ENCODE measurements around the gene MED8.

MED8 gene

DNA sequence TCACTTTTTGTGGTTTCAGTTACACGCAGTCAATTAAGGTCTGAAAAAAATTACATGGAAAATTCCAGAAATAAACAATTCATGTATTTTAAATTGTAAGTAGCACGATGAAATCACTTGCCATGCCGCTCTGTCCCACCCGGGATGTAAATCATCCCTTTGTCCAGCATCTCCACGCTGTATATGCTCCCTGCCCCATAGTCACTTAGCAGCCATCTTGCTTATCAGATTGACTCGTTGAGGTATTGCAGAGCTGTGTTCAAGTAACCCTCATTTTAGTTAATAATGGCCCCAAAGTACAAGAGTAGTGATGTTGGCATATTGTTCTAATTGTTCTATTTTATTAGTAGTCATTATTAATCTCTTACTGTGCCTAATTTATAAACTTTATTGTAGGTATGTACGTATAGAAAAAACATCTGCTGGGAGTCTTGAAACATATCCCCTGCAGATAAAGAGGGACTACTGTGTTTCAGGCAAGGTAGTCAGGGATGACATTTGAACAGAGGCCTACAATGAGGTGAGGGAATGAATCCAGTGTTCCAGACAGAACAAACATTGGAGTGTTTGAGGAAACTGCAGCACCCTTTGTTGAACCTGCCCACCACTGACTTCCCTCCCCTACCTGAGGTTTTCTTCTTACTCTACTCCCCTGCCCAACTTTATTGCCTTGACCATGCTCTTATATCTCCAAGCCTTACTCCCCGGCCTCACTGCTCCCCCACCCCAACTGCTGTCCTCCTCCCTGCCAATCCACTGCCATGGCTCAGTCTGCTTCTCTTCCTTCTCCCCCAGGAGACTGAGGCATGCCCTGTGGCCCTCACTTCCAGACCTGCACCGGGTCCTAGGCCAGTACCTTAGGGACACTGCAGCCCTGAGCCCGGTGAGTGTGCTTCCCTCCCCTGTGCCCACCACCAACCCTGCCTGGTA, 37.9 kb downstream of the MED8 start:
- H3K27ac Mint-ChIP-seq: no peak overlapping the region
- peaks cover 10% of the 10 kb centered on the region for H3K4me1 Mint-ChIP-seq (ENCODE audit: low read depth)
- H3K4me3 Mint-ChIP-seq: no peak overlapping the region
- no peaks in the 10 kb centered on the region for H3K9me3 Mint-ChIP-seq
- no peaks in the 10 kb centered on the region for H3K36me3 Mint-ChIP-seq (ENCODE audit: low read depth)
- H3K27me3 Mint-ChIP-seq (ENCODE audit: low read depth): peaks cover 4% of the 10 kb centered on the region

DNA sequence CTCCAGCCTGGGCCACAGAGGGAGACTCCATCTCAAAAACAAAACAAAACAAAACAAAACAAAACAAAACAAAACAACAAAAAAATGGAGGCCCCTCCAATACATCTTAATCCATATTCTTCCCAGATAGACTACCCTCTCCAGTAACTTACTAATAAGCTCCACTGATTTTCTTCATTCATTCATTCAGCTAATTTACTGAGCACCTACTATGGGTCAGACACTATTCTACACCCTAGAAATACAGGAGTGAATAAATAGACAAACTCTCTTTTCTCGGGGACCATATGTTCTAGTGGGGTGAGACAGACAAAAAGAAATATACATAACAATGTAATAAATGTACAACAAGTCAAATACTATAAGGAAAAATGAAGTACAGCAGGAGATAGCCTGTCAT, 38.6 kb downstream of the MED8 start:
- Mint-ChIP-seq H3K9me3 (no peaks in the 10 kb centered on the region), H3K4me1 (ENCODE audit: low read depth) (peaks cover 10% of the 10 kb centered on the region), H3K36me3 (ENCODE audit: low read depth) (no peaks in the 10 kb centered on the region), H3K27me3 (ENCODE audit: low read depth) (peaks cover 4% of the 10 kb centered on the region), H3K27ac (no peak overlapping the region), H3K4me3 (no peak overlapping the region)

DNA sequence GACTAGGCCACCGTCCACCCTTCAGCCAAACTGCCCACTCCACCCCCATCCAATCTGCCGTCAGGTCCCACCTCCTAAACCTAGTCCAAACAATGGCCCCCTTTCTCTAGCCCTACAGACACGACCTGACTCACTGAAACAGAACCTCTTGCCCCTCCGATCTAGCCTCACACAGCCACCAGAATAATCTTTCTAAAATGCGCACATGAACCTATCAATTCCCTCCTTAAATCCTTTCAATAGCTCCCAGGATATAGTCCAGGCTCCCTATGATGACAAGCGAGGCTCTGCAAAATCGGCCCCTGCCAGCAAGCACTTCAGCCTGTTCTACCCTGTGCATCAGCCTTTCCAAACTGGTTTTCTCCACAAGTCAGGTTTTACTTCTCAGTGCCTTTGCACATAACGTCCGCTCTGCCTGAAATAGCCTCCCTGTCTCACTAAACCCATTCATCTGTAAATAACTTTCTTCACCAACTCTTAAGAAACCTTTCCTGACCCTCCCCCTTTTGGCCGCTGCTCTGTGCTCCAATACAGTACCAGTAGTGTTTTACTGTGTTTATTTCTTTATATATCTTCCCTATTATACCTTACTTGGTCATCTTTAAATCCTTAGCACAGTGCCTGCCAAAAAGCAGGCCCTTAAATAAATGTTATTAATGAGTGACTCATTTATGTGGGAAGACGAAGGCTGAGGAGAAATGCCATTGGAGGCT, 39.9 kb downstream of the MED8 start:
- Mint-ChIP-seq H3K9me3 (no peaks in the 10 kb centered on the region), H3K27me3 (ENCODE audit: low read depth) (peaks cover 4% of the 10 kb centered on the region), H3K27ac (peak overlapping the region; percentile 75), H3K4me1 (ENCODE audit: low read depth) (peaks cover 10% of the 10 kb centered on the region), H3K36me3 (ENCODE audit: low read depth) (no peaks in the 10 kb centered on the region), H3K4me3 (peak overlapping the region; percentile 67)

DNA sequence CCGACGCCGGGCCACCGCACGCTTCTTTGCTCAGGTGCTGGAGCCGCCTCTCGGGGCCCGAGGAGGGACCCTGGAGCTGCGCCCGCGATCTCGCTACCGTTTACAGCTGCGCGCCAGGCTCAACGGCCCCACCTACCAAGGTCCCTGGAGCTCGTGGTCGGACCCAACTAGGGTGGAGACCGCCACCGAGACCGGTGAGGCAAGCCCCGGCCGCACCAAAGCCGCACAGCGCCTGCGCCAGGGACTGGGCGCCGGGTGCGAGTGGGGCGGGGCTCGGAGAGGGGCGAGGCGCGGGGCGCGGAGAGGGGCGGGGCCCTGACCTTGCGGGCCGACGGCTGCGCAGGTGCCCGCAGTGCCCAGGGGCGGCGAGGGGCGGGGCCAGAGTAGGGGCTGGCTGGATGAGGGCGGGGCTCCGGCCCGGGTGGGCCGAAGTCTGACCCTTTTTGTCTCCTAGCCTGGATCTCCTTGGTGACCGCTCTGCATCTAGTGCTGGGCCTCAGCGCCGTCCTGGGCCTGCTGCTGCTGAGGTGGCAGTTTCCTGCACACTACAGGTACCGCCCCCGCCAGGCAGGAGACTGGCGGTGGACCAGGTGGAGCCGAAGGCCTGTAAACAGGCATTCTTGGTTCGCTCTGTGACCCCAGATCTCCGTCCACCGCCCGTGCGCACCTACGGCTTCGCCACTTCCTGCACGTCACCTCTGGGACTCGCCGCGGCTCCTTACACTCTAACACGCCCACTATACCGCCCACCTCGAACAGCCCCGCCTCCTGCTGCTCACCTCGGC, 40.6 kb downstream of the MED8 start:
- Mint-ChIP-seq H3K27ac (peak overlapping the region; percentile 75), H3K36me3 (ENCODE audit: low read depth) (no peaks in the 10 kb centered on the region), H3K4me3 (peak overlapping the region; percentile 67), H3K4me1 (ENCODE audit: low read depth) (peaks cover 10% of the 10 kb centered on the region), H3K27me3 (ENCODE audit: low read depth) (peaks cover 4% of the 10 kb centered on the region), H3K9me3 (no peaks in the 10 kb centered on the region)

DNA sequence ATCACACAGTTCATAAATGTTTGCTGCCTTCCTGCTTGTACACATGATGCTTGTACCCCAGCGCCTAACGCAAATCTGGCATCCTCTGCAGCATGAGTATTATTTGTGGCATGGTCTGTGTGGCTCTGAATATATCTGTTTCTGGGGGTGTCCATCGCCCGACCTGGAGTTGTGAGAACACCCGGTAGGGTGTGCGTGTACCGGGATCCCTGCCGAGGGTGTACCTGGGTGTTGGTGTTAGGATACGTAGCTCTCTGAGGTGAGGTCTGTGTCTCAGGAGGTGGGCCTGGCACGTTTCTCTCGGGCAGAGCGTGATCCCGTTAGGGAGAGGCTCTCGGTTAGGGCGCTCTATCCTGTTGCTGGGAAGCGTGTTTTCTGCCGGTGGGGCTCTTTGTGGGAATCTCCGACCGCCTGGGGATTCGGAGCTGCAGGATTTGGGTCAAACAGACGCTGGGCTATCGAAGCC, 41.2 kb downstream of the MED8 start:
- Mint-ChIP-seq H3K27ac (no peak overlapping the region), H3K4me3 (no peak overlapping the region), H3K27me3 (ENCODE audit: low read depth) (peaks cover 4% of the 10 kb centered on the region)

DNA sequence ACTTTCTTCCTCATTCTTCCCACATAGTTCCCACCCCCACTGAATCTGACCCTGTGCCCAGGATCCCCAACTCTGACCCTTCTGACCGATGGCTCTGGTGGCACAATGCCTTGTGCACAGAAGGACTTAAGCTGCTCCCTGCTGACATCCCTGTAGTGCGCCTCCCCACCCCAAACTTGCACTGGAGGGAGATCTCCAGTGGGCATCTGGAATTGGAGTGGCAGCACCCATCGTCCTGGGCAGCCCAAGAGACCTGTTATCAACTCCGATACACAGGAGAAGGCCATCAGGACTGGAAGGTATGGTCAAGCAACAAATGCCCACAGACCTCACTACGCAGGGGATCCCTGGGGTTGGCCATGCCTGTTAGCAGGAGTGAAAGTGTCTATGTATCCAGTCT, 43.0 kb downstream of the MED8 start:
- H3K36me3 Mint-ChIP-seq (ENCODE audit: low read depth): no peaks in the 10 kb centered on the region
- H3K4me1 Mint-ChIP-seq (ENCODE audit: low read depth): peaks cover 4% of the 10 kb centered on the region
- H3K27ac Mint-ChIP-seq: no peak overlapping the region
- H3K27me3 Mint-ChIP-seq (ENCODE audit: low read depth): peaks cover 4% of the 10 kb centered on the region
- no peak overlapping the region for H3K4me3 Mint-ChIP-seq
- H3K9me3 Mint-ChIP-seq: no peaks in the 10 kb centered on the region

More for the DNA sequence above, 41.2 kb downstream of the MED8 start:
- H3K9me3 Mint-ChIP-seq: no peaks in the 10 kb centered on the region
- H3K4me1 Mint-ChIP-seq (ENCODE audit: low read depth): peaks cover 10% of the 10 kb centered on the region
- H3K36me3 Mint-ChIP-seq (ENCODE audit: low read depth): no peaks in the 10 kb centered on the region

DNA sequence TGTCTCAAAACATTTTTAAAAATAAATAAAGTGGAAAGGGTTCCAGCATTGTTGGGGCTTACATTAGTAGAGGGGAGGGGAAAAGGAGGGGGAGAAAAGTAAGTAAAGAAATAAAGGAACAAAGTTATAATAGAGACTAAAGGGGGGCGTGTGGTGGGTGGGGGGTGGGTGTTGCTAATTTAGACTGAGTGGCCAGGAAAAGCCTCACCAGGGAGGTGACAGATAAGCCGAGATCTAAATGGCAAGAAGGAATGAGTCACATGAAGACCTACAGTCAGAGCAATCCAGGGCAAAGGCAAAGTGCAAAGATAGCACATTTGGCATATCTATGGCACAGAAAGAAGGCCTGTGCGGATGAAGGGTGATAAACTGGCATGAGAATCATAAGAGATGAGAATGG, 44.5 kb downstream of the MED8 start:
- Mint-ChIP-seq H3K9me3 (no peaks in the 10 kb centered on the region), H3K4me1 (ENCODE audit: low read depth) (peaks cover 4% of the 10 kb centered on the region), H3K27ac (no peak overlapping the region), H3K36me3 (ENCODE audit: low read depth) (no peaks in the 10 kb centered on the region), H3K4me3 (no peak overlapping the region), H3K27me3 (ENCODE audit: low read depth) (peaks cover 4% of the 10 kb centered on the region)

DNA sequence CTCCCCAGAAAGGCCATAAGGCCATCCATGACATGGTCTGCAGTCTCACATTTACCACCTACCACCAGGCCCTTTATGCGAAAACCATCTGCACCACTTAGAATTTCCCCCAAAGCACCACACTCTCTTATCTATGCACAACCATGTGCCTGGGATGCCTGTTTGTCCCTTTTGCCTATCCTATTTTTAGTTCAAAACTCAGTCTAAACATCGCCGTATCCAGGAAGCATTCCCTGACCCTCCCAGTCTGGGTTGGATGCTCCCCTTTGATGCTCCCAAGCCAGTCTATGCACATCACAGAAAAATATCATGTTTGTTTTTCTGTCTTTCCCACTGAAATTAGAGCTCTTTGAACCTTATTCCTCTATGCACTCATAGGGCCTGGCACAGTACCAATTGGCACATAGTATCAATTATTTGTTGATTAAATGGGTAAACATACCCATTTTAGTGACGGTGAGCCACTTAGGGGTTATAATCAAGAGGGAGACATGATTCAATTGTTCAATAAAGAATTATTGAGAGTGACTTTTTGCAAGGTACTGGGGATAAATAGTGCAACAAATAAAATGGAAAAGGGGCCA, 45.2 kb downstream of the MED8 start:
- H3K27me3 Mint-ChIP-seq (ENCODE audit: low read depth): peaks cover 4% of the 10 kb centered on the region
- H3K27ac Mint-ChIP-seq: no peak overlapping the region
- H3K4me1 Mint-ChIP-seq (ENCODE audit: low read depth): no peaks in the 10 kb centered on the region
- no peaks in the 10 kb centered on the region for H3K9me3 Mint-ChIP-seq
- H3K4me3 Mint-ChIP-seq: no peak overlapping the region
- H3K36me3 Mint-ChIP-seq (ENCODE audit: low read depth): no peaks in the 10 kb centered on the region

DNA sequence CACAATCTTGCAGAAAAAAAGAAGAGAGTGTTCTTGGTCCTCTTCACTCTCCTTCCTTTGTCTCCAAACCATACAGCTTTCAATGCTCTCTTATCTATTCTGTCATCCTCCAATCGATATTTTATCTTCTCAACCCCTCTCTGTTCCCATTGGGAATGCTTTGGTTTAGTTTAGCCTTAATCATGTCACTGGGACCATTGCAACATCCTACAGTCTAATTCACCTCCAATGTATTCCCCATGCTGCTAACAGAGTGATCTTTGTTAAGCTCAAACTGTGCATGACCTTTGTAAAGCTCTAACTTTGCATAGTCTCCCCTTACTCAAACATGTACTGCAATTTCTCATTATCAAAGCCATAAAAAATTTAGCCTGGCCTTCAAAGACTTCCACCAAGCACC, 49.0 kb downstream of the MED8 start:
- Mint-ChIP-seq H3K4me1 (ENCODE audit: low read depth) (no peaks in the 10 kb centered on the region), H3K4me3 (no peak overlapping the region), H3K36me3 (ENCODE audit: low read depth) (no peaks in the 10 kb centered on the region), H3K27me3 (ENCODE audit: low read depth) (no peaks in the 10 kb centered on the region), H3K27ac (no peak overlapping the region), H3K9me3 (no peaks in the 10 kb centered on the region)

DNA sequence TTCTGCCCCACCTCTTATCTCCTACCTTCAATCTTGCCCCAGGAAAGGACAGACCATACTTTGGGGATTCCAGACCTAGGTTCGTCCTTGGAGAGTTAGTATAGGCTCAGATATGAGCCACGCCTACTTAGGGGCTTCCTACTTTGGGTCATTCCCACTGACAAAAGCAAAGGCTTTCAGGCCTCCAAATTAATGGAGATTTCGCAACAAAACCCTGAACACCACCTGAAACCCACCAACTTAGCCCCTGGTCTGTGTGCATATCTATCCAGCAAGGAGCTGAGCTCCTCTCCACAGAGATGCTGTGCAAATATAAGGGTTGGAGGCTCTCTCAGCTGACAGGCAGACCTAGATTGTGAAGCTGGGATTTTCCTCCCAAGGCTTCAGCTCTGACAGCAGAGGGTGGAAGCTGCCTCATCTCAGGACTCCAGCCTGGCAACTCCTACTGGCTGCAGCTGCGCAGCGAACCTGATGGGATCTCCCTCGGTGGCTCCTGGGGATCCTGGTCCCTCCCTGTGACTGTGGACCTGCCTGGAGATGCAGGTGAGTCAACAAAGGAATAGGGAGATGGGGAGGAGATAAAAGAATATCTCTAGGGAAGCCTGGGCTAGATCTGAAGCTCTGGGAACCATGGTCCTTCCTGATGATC, 49.9 kb downstream of the MED8 start:
- H3K36me3 Mint-ChIP-seq (ENCODE audit: low read depth): no peaks in the 10 kb centered on the region
- no peaks in the 10 kb centered on the region for H3K27me3 Mint-ChIP-seq (ENCODE audit: low read depth)
- no peak overlapping the region for H3K27ac Mint-ChIP-seq
- no peak overlapping the region for H3K4me3 Mint-ChIP-seq
- no peaks in the 10 kb centered on the region for H3K9me3 Mint-ChIP-seq
- H3K4me1 Mint-ChIP-seq (ENCODE audit: low read depth): no peaks in the 10 kb centered on the region

DNA sequence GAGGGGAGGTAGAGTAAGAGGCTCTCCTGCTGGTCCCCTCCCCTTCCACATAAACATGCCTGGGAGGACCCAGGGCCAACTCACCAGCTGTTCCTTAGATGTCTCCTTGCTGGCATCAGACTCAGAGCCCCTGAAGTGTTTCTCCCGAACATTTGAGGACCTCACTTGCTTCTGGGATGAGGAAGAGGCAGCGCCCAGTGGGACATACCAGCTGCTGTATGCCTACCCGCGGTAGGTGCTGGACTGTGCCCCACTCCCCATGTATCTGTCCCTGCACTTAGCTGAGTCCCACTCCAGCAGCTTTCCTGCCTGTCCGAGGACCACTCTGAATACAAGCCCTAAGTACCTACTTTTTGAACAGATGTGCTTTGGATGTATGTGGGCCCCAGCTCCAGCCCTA, 51.6 kb downstream of the MED8 start:
- Mint-ChIP-seq H3K4me3 (no peak overlapping the region), H3K27ac (no peak overlapping the region), H3K27me3 (ENCODE audit: low read depth) (no peaks in the 10 kb centered on the region), H3K9me3 (no peaks in the 10 kb centered on the region), H3K36me3 (ENCODE audit: low read depth) (no peaks in the 10 kb centered on the region), H3K4me1 (ENCODE audit: low read depth) (no peaks in the 10 kb centered on the region)

DNA sequence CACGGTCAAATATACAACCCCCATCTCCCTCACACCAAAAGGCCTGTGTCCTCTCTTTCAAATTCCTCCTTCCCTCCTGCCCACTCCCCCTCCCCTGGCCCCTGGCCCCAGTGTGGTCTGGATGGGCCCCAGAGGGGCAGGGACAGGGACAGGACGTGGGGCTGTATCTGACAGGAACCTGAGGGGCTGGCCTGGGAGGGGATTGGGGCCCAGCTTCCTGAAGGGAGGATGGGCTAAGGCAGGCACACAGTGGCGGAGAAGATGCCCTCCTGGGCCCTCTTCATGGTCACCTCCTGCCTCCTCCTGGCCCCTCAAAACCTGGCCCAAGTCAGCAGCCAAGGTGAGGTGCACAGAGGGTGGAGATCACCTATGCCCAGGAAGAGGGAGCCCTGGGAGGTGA, 52.0 kb downstream of the MED8 start, which contains the start of gene MPL:
Gene MPL (plus strand): TSS at position 231 of the 400 bp plus-strand sequence. CDS start 31 bp downstream, at position 262.
- Mint-ChIP-seq H3K4me3 (no peak within 1 kb of the TSS), H3K9me3 (no peaks in the 10 kb centered on the region), H3K27me3 (ENCODE audit: low read depth) (no peaks in the 10 kb centered on the region), H3K4me1 (ENCODE audit: low read depth) (no peaks in the 10 kb centered on the region), H3K27ac (no peak within 1 kb of the TSS), H3K36me3 (ENCODE audit: low read depth) (no peaks in the 10 kb centered on the region)

DNA sequence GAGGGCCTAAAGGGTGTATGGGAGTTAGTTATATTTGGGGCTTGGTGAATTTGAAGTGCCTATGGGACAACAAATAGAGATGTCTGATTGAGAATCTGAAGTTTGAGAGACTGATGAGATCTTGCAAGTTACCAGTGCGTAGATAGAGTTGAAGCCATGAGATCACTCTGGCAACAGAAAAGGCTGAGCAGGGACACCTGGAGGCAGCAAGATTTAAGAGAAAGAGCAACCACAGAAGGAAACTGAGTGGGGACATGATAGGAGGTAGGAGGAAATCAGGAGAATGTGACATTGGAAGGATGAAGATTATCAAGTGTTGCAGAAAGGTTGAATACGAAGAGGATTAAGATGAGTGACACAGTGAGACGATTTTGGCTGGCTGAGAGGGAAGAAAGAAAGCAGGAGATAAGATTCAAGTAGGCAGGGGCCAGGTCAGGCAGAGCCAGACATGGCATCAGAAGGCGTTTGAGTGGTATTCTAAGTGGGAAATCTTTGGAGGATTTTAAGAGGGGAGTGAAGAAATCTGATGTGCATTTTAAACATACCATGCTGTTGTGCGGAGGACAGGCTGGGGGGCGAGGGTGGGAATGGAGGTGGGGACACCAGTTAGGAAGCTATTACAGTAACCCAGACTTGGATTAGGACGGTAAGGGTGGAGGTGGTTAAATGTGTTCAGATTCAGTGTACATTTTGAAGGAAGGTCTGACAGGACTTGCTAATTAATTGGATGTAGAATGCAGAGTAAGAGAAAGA, 55.0 kb downstream of the MED8 start:
- no peaks in the 10 kb centered on the region for H3K27me3 Mint-ChIP-seq (ENCODE audit: low read depth)
- no peak overlapping the region for H3K27ac Mint-ChIP-seq
- H3K9me3 Mint-ChIP-seq: no peaks in the 10 kb centered on the region
- H3K36me3 Mint-ChIP-seq (ENCODE audit: low read depth): no peaks in the 10 kb centered on the region
- H3K4me3 Mint-ChIP-seq: no peak overlapping the region
- H3K4me1 Mint-ChIP-seq (ENCODE audit: low read depth): peaks cover 7% of the 10 kb centered on the region
